ENCODE results near the gene PCDHGA9. TPM values are rescaled to one million over a fixed set of nuclear protein-coding genes. Genes with fewer than 3 reads are reported as not detected.

Gene PCDHGA9
- total and polyA plus RNA-seq, 10 of the 15 experiments (the other 5 are each of a cell fraction or from before 2014, with no cell fraction given) = 0.08 to 0.63 (median 0.29) TPM; not detected in 2

GRCh38 chr5:141403387-141403786 is 809 bp downstream of the PCDHGA9 start:
- FAIRE-seq (no peak), DNase-seq (ENCODE audit: low read depth, low spot score) (no peak), ATAC-seq (no peak)
- ChIA-PET CTCF (interaction anchor here (0.6 to 1.7 kb wide), 6 partner anchors 9 to 736 kb away, joined by 3 to 8 read pairs (median 3); partner anchors contain the start of genes PCDHGA10 and PCDHGA12), RAD21 (ENCODE audit: unreplicated experiment) (no interaction called here), POLR2A (no interaction called here), SMC1A (ENCODE audit: uncharacterized antibody, unreplicated experiment) (interaction anchor here (0.7 to 1.4 kb wide), 2 partner anchors 9 to 33 kb away, joined by 3 to 4 read pairs; partner anchors contain the start of genes PCDHGA10 and PCDHGB3)
- peaks cover 21% of the 10 kb centered on the region for H3K9me3 ChIP-seq (replicated peaks; ENCODE audit: control insufficient read depth, insufficient read depth, low read length)
- H3K27ac ChIP-seq (ENCODE audit: control insufficient read depth, insufficient read depth) = no peak overlapping the region
- in situ Hi-C loops (cut with MboI) = no loop called here
- no peak overlapping the region for H3K9ac ChIP-seq (ENCODE audit: control insufficient read depth, insufficient read depth, low read length)
- BruUV-seq (replicated peaks) = no TSS peak
- no peak overlapping the region for H3K4me3 ChIP-seq
- TF ChIP-seq DPF2 (IDR thresholded peaks at IDR 0.05) (no peak), TCF7 (IDR thresholded peaks at IDR 0.05; ENCODE audit: borderline replicate concordance) (no peak), ZNF384 (IDR thresholded peaks at IDR 0.05; ENCODE audit: borderline replicate concordance, low read depth, low read length) (no peak), CEBPB (IDR thresholded peaks at IDR 0.05; ENCODE audit: borderline replicate concordance in 1 of 2, low read depth in 2 of 2, low read length in 2 of 2) (no peak), CREB1 (IDR thresholded peaks at IDR 0.05; ENCODE audit: low read depth) (no peak), USF1 (IDR thresholded peaks at IDR 0.05; ENCODE audit: borderline replicate concordance, extremely low read length, insufficient read depth, low read depth, low read length) (no peak), MTA2 (IDR thresholded peaks at IDR 0.05; ENCODE audit: low read depth) (no peak), EED (IDR thresholded peaks at IDR 0.05; ENCODE audit: low read depth) (no peak), HSF1 (IDR thresholded peaks at IDR 0.05; ENCODE audit: low read depth, low read length) (no peak), NFYA (IDR thresholded peaks at IDR 0.05; ENCODE audit: borderline replicate concordance, low read depth, low read length) (no peak), ZNF592 (IDR thresholded peaks at IDR 0.05) (no peak), CHD4 (IDR thresholded peaks at IDR 0.05) (no peak)
- no peak overlapping the region for H3K4me2 ChIP-seq (ENCODE audit: control insufficient read depth, insufficient read depth)
- intact Hi-C loops (cut with micrococcal nuclease; ENCODE audit: unreplicated experiment) = no loop called here
- no peaks in the 10 kb centered on the region for H3K27me3 ChIP-seq (replicated peaks in 1 of 2; ENCODE audit: control insufficient read depth in 2 of 2, insufficient read depth in 2 of 2, low read length in 1 of 2)
- no peaks in the 10 kb centered on the region for H3K79me2 ChIP-seq (ENCODE audit: control insufficient read depth, insufficient read depth, low read length)
- H2AFZ ChIP-seq (ENCODE audit: control insufficient read depth, low read depth, low read length) = no peak overlapping the region
- WGBS (ENCODE audit: insufficient coverage, insufficient replicate concordance, low lambda C conversion rate, missing lambda C conversion rate) = 74% methylated on average over 22 of the region's 22 CpGs
- no peaks in the 10 kb centered on the region for H3K36me3 ChIP-seq (ENCODE audit: control insufficient read depth in 2 of 2, insufficient read depth in 2 of 2, low read length in 1 of 2)
- H4K20me1 ChIP-seq (ENCODE audit: control insufficient read depth, insufficient read depth) = no peaks in the 10 kb centered on the region
- H3K4me1 ChIP-seq (ENCODE audit: control insufficient read depth, insufficient read depth, low read length) = no peaks in the 10 kb centered on the region

All from GM12878 (cell line).